Right atrium auricular region (tissue), 2 donors: ENCODE results near the gene PPIA. TPM values are rescaled to one million over a fixed set of nuclear protein-coding genes. Genes with fewer than 3 reads are reported as not detected.
A peak's percentile ranks its signal among the peaks of the same experiment; 100 is the strongest.
"Not testable (repeated sequence)": the region's sequence is repeated elsewhere in the genome, so short reads cannot be mapped to it uniquely, and the experiment has no call there.

Experiments used
- DNase-seq: peaks from one replicate; pipeline ENCODE4 v3.0.0-alpha.2; 2019; ENCODE audit warnings: low spot score
- H3K27ac ChIP-seq, 2 donors: fragments of 200-600 bp; sonication (generic); 1 replicate in 1 of 2; 2 replicates in 1 of 2; pipeline ENCODE4 v1.5.1; 2016 to 2019
- H3K27me3 ChIP-seq, 2 donors: fragments of 200-600 bp; sonication (generic); one replicate each; pipeline versions ENCODE4 v1.5.1 to v1.6.0; 2017 to 2019
- H3K36me3 ChIP-seq: fragments of 200-600 bp; sonication (generic); one replicate; pipeline ENCODE4 v1.5.1; 2016
- H3K4me1 ChIP-seq, 2 donors: fragments of 200-600 bp; sonication (generic); one replicate each; pipeline versions ENCODE4 v1.5.1 to v1.6.0; 2017 to 2019
- H3K4me3 ChIP-seq, 2 donors: fragments of 200-600 bp; sonication (generic); 1 replicate in 1 of 2; 2 replicates in 1 of 2; pipeline ENCODE4 v1.5.1; 2017 to 2019; ENCODE audit warnings: mild to moderate bottlenecking in 1 of 2, moderate library complexity in 1 of 2
- H3K9me3 ChIP-seq, 2 donors: fragments of 200-600 bp; sonication (generic); one replicate each; pipeline ENCODE4 v1.5.1; 2019
- CTCF ChIP-seq, 2 donors: fragments of 200-600 bp; sonication (generic); IDR thresholded peaks; one replicate each; pipeline ENCODE4 v1.5.1; 2019; ENCODE audit warnings: antibody characterized with exemption in 2 of 2
- total RNA-seq, 2 donors: library from RNA; depleted of rRNA; stranded (reverse); fragments of >200 nt; gene quantifications; one replicate each; pipeline ENCODE4 v1.1.0, GENCODE V29; 2016

The PPIA gene
- total RNA-seq, 2 donors from 2014 or later = 820 to 834 TPM

- Histone ChIP-seq H3K4me1 (peaks cover 0 to 7% of the 10 kb centered on the region in 2 donors), H3K4me3 (no peak overlapping the region), H3K27me3 (no peaks in the 10 kb centered on the region), H3K27ac (no peak overlapping the region), H3K9me3 (no peaks in the 10 kb centered on the region), H3K36me3 (peaks cover 49% of the 10 kb centered on the region)
- TF ChIP-seq CTCF (IDR thresholded peaks at IDR 0.05) = no peak
- DNase-seq = no peak
These were observed 42.3 kb downstream of the PPIA start for GRCh38 chr7:44838751-44839150.

GRCh38 chr7:44842675-44843074 lies 46.2 kb downstream of the PPIA start:
- DNase-seq, H3K27me3 ChIP-seq, H3K4me3 ChIP-seq, H3K9me3 ChIP-seq: not testable (repeated sequence)
- peak overlapping the region; percentile 1 to 43 for H3K27ac ChIP-seq
- peaks cover 31% of the 10 kb centered on the region for H3K36me3 ChIP-seq
- peaks cover 0 to 36% of the 10 kb centered on the region in 2 donors for H3K4me1 ChIP-seq

GRCh38 chr7:44843440-44843839 lies 47.0 kb downstream of the PPIA start:
- not testable (repeated sequence) for H3K27me3 ChIP-seq, DNase-seq, H3K27ac ChIP-seq, H3K9me3 ChIP-seq, H3K4me3 ChIP-seq
- peaks cover 23% of the 10 kb centered on the region for H3K36me3 ChIP-seq
- peaks cover 0 to 36% of the 10 kb centered on the region in 2 donors for H3K4me1 ChIP-seq

- DNase-seq = no peak
- Histone ChIP-seq H3K27me3 (no peaks in the 10 kb centered on the region), H3K4me1 (peaks cover 0 to 44% of the 10 kb centered on the region in 2 donors), H3K9me3 (no peaks in the 10 kb centered on the region), H3K36me3 (peaks cover 4% of the 10 kb centered on the region), H3K27ac (peak overlapping the region; percentile 13 to 96), H3K4me3 (no peak overlapping the region)
- TF ChIP-seq CTCF (IDR thresholded peaks at IDR 0.05) = no peak
These were observed 49.0 kb downstream of the PPIA start for GRCh38 chr7:44845451-44845850.

- not testable (repeated sequence) for H3K36me3 ChIP-seq, H3K9me3 ChIP-seq, H3K27me3 ChIP-seq, DNase-seq
- Histone ChIP-seq H3K4me1 (peaks cover 0 to 44% of the 10 kb centered on the region in 2 donors), H3K4me3 (peak overlapping the region; percentile 45 to 71), H3K27ac (peak overlapping the region; percentile 92 to 96)
These were observed 49.9 kb downstream of the PPIA start for GRCh38 chr7:44846390-44846789.

- H3K4me1 ChIP-seq = peaks cover 0 to 41% of the 10 kb centered on the region in 2 donors
These were observed 50.5 kb downstream of the PPIA start for GRCh38 chr7:44846816-44847508.

GRCh38 chr7:44847509-44847919 lies 51.0 kb downstream of the PPIA start:
- Histone ChIP-seq H3K4me3 (peak overlapping the region; percentile 45 to 71), H3K4me1 (peaks cover 0 to 40% of the 10 kb centered on the region in 2 donors)
- peak; percentile 89 for DNase-seq

More at GRCh38 chr7:44846816-44847508, 50.5 kb downstream of the PPIA start:
- no peaks in the 10 kb centered on the region for H3K9me3 ChIP-seq
- DNase-seq = no peak
- TF ChIP-seq CTCF (IDR thresholded peaks at IDR 0.05) = no peak
- H3K36me3 ChIP-seq = no peaks in the 10 kb centered on the region
- no peaks in the 10 kb centered on the region for H3K27me3 ChIP-seq
- H3K27ac ChIP-seq = peak overlapping the region; percentile 92 to 96
- peak overlapping the region; percentile 45 to 71 for H3K4me3 ChIP-seq

More at GRCh38 chr7:44847509-44847919, 51.0 kb downstream of the PPIA start:
- peak overlapping the region; percentile 92 to 96 for H3K27ac ChIP-seq
- H3K36me3 ChIP-seq = no peaks in the 10 kb centered on the region
- H3K9me3 ChIP-seq = no peaks in the 10 kb centered on the region
- TF ChIP-seq CTCF (IDR thresholded peaks at IDR 0.05) = peak; percentile 77 to 92
- no peaks in the 10 kb centered on the region for H3K27me3 ChIP-seq
